GM18873 (cell line): ENCODE data around the gene APELA.
"Not testable (repeated sequence)": the region's sequence is repeated elsewhere in the genome, so short reads cannot be mapped to it uniquely, and the experiment has no call there.

ENCODE experiments used
- ATAC-seq: cut with Tn5 transposase; IDR thresholded peaks from one replicate; pipeline ENCODE4 v1.9.1; 2021; ENCODE audit warnings: mild to moderate bottlenecking, moderate library complexity, moderate number of reproducible peaks; ENCODE audit not compliant: unreplicated experiment, low FRiP score

APELA gene

DNA sequence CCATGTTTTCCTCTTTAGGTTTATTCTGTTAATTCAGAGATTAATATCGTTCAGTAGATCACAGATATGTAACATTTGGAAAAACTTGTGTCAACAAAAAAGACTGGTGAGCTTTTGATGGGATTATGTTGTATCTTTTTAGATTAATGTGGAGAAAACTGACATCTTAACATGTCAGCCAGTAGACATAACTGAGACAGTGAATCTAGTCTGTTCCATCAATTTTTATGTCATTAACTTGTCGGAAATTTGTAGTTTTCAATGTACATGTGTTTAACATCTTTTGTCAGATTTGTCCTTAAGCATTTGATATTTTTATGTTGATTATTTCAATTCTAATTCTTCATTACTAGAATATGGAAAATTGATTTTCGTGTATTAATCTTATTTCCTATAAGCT lies 42.0 kb downstream of the APELA start:
- ATAC-seq = no peak

DNA sequence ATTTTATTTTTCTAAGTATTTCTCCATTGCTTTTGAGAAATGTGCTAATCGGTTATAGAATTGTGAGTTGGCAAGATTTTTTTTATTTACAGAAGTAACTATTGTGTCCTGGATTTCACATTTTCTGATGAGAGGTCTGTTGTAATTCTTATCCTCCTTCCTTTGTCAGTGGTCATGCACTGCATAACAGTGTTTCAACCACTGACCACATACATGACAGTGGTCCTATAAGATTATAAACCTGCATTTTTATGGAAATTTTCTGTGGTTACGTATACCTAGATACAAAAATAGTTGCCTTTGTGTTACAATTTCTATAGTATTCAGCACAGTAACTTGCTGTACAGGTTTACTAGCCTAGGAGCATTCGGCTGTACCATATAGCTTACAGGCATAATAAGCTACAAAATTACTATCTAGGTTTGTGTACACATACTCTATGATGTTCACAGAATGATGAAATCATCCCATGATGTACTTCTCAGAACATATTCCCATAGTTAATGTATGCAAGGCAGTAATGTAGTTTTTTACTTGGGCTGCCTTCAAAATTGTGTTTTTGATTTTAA lies 47.8 kb downstream of the APELA start:
- no peak for ATAC-seq

DNA sequence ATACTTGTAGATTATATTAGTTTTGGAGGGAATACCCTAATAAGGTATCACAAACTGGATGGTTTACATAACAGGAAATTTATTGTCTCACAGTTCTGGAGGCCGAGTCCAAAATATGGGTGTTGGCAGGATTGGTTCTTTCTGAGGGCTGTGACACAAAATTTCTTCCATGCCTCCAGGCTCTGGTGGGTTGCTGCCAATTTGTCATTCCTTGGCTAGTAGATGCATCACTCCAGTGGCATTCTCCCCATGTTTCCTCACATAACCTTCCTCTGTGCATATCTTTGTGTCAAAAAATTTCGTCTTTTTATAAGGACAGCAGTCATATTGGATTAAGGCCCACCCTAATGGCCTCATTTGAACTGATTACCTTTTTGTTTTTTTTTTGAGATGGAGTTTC lies 49.3 kb downstream of the APELA start:
- no peak for ATAC-seq

DNA sequence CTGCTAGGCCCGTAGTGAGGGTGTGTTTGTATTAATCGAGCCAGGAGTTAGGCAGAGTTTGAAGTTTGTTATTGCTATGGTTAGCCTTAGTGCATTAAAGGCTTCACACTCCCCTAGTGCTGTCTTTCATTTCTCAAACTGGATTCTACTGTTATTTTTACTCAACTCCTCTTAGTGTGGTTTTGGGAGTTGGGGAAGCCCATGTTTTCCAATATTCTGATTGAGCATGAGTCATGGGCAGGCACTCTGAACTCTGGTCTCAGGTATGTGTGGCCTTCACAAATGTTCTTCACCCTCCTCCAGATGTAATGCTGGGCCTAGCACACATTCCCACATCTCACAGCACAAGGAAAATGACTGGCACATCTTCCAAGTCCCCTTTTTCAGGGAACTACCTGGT lies 50.1 kb downstream of the APELA start:
- not testable (repeated sequence) for ATAC-seq

DNA sequence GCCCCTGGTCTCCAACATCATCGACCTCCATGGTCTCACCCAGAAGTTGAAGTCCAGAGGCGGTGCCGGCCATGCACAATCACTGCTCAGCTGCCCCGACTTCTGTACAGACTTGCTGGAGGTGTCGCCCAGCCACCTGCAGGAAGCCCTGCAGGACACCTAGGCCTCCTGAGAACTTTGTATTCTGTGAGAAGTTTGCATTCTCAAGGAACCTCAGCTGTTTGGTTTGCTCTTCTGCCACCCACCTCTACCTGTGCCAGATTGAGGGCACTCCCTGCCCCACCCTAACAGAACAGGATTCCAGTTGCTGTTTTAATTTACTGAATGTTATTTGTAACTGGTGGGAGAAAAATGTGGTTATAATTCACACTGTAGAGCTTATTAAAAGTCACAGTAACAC lies 53.7 kb downstream of the APELA start:
- no peak for ATAC-seq

DNA sequence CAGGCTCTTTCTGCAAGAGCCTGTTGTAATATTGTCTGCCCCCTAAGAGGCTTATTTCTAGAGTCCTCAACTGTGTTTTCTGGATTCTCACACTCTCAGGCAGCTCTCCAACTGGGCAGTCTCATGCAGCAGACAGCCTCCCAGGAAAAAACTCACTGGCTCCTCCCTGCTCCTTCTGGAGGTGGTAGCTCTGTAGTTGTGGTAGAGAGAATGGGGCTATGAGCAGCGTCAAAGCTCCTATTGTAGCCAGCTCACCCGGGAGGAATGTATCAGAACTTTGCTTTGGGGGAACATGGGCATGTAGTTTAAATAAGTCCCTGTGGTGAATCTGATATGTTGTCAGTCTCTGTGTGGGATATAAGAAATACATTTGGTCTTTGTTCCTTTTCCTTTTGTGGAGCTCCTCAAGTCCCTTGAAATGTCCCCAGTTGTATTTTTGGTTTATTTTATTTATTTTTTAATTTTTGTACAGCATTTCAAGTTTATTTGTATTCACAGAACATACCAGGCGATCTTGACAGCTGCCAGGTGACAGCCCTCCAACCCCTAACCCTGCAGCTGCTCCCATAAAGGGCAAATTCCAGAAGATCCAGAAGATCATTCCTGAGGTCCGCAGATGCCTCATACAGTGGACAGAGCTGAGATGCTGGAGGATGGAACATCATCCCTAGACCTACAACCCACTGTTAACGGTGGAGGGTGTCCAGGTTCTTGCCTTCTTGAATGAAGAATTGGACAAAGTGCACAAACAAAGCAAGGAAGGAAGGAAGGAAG lies 54.8 kb downstream of the APELA start:
- no peak for ATAC-seq

DNA sequence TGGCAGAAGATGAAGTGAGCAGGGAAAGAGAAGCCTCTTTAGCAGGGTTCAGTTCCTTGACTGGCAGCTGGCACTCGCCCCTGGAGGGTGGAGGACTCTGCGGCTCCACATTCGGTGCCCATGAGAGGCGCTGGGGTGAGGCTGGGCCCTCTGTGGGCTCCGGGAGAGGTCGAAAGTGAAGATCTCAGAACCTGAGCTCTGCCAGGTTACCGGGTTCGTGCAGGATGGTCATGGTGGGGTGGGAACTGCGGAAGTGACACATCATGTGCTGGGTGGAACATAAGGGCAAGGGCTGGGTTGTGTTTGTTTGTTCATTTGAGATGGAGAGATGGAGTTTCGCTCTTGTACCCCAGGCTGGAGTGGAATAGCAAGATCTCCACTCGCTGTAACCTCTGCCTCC lies 56.3 kb downstream of the APELA start:
- no peak for ATAC-seq

DNA sequence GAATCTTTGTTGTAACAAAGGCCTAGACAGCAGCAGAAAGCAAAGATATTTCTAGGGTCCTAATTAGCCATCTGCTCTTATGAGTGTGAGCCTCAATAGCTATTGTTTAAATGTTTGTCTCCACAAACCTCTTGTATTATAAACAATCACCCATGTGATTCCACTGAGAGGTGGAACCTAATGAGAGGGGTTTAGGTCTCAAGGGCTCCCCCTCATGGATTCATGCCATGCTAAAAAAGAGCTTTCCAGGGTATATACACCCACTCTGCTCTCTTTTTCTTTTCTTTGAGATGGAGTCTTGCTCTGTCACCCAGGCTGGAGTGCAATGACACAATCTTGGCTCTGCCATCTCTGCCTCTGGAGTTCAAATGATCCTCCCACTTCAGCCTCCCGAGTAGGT lies 58.4 kb downstream of the APELA start:
- ATAC-seq = peak; percentile 47

DNA sequence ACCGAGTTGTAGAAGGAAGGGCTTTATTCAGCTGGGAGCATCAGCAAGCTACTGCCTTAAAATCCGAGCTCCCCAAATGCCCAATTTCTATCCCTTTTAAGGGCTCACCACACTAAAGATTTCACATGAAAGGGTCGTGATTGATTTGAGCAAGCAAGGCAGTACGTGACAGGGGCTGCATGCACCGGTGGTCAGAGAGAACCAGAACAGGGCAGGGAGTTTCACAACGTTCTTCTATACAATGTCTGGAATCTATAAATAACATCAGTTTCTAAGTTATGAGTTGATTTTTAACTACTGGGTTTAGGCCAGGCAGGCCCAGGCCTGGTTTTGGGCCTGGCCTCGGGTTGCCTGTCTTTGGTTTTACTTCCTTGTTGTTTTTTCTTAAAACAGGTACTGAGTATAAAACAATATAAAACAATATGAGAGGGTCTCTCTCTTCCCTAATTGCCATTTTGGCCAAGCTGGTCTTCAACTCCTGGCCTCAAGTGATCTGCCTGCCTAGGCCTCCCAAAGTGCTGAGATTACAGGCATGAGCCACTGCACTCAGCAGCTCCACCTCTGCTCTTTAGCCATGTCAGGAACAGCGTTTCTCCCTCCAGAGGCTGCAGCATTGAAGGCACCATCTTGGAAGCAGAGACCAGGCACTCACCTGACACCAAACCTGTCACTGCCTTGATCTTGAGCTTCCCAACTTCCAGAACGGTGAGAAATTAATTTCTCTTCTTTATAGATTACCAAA lies 59.1 kb downstream of the APELA start:
- peak; percentile 56 for ATAC-seq

DNA sequence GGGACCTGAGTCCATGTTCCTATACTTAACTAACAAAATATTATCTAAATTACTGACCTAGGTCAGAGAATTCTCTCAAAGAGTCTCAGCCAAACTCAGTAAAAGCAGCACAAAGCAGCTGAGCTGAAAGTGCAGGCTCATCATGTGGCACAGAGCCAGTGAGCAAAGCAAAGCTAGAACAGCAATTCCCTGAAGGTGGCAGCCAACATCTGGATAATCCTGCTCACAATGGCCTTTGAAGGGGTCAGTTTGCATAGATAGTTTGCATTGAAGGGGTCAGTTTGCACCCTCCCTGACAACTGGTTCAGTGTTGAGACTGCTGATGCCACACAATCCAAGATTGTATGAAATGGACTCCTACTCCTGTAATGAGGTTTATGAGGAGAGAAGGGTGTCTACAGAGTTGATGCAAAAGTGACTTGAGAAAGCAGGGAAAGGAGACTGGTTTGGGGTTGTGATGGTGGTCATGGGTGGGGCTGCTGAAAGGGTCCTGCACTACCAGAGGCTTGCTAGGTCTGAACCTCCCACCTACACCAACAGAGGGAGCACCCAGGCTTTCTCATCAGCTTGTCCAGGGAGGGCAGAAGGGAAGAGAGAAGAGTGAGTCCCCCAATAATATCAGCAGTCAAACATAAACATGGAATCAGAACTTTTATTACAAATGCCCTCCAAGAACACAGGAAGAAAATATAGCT lies 60.7 kb downstream of the APELA start:
- peak; percentile 48 for ATAC-seq

DNA sequence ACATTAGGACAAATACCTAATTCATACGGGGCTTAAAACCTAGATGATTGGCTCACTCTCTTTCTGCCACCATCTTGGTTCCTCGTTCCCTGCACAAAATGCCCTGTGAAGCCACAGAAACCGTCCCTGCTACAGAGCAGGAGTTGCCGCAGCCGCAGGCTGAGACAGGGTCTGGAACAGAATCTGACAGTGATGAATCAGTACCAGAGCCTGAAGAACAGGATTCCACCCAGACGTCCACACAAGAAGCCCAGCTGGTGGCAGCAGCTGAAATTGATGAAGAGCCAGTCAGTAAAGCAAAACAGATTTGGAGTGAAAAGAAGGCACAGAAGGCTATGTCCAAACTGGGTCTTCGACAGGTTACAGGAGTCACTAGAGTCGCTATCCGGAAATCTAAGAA lies 66.2 kb downstream of the APELA start:
- ATAC-seq = no peak

DNA sequence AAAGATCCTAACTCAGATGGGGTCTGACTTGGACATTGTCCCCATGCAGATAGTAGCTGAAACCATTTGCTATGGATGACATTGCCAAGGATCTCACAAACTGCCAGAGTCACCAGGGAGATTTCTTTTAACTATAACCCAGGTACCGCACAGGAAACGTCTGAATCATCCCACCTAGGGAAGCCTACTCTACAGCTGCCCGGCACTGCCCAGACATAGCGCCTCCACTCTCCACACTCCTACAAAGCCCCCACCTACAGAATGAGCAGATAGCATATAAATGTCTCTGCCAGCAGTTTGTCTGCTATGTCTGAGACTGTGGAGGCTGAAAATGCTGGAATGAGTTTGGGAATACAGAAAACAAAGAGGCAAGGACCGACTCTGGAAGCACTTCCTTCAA lies 68.2 kb downstream of the APELA start:
- no peak for ATAC-seq

DNA sequence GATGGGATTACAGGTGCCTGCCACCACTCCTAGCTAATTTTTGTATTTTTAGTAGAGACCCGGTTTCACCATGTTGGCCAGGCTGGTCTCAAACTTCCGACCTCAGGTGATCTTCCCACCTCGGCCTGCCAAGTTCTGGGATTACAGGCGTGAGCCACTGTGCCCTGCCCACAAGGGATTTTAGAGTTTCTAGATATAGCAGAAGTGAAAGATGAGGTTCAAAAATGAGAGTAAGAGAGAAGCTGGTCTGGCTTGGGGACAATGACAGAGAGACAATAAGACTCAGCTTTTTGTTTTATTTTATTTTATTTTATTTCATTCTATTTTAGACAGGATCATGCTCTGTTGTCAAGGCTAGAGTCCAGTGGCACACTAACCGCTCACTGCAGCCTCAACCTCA lies 69.8 kb downstream of the APELA start:
- no peak for ATAC-seq
